GM13977 (cell line): ENCODE results near the gene KIF22.
A peak's percentile ranks its signal among the peaks of the same experiment; 100 is the strongest.

Experiments used
- DNase-seq: peaks from one replicate; pipeline ENCODE4 v3.0.0; 2012; ENCODE audit warnings: low spot score
- CTCF ChIP-seq: IDR thresholded peaks from 2 replicates; pipeline ENCODE4 v1.5.1; 2012; ENCODE audit warnings: mild to moderate bottlenecking, control low read depth; ENCODE audit not compliant: insufficient read depth; ENCODE audit errors: extremely low read depth, missing control alignments
- in situ Hi-C: fragments of 300-500 bp; cut with MboI; formaldehyde crosslinking; loops from one replicate; pipeline ENCODE4 v1.12.0; 2022; ENCODE audit warnings: low sequenced_read_pairs, low pct_unique_long_range_greater_than_20kb, mixed read lengths, inconsistent platforms; ENCODE audit not compliant: unreplicated experiment

Gene KIF22

GRCh38 chr16:29842732-29843346, 52.3 kb downstream of the KIF22 start:
- in situ Hi-C loops = no loop called here
- no peak for DNase-seq
- TF ChIP-seq CTCF = no peak

GRCh38 chr16:29843931-29844330, 53.4 kb downstream of the KIF22 start:
- DNase-seq = no peak
- in situ Hi-C loops = no loop called here
- TF ChIP-seq CTCF = no peak

- DNase-seq = no peak
- TF ChIP-seq CTCF = no peak
- in situ Hi-C loops = no loop called here
These were observed 54.2 kb downstream of the KIF22 start for GRCh38 chr16:29844575-29845331.

GRCh38 chr16:29845656-29846055, 55.1 kb downstream of the KIF22 start:
- in situ Hi-C loops = no loop called here
- TF ChIP-seq CTCF = no peak
- DNase-seq = no peak

DNA sequence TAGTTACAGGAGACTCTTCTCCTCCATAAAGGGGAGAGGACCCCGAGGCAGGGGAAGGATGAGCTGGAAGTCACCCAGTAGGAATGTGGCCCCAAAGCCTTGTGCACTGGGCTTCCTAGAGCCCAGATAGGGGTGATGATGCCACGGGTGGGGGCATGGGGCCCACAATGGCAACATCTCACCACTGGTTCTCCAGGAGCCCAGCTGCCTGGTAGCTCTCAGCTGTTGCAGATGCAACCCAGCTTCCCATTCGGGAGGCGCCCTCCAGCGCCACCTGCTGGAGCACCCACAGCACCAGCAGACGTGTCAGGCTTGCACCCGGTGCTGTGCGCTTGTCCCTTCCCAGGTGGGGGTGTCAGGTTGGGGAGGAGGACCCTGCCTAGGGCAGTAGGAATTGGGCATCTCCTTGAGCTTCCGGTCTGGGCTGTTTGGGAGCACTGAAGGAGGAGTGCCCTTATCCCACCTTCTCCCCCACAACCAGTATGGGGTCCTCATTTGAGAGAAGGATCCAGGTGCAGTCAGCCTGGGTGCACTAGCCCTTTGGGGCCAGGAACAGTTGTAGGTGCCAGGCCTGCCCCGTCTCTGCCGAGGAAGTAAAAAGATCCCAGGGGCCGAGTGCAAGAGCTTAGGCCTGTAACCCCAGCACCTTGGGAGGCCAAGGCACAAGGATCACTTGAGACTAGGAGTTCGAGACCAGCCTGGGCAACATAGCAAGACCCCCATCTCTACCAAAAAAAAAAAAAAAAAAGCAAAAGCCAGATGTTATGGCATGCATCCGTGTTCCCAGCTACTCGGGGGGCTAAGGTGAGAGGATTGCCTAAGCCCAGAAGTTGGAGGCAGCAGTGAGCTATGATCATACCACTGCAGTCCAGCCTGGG, 58.1 kb downstream of the KIF22 start:
- in situ Hi-C loops = no loop called here
- peak; percentile 96 for TF ChIP-seq CTCF
- peak; percentile 82 for DNase-seq

- in situ Hi-C loops = no loop called here
- no peak for TF ChIP-seq CTCF
- no peak for DNase-seq
These were observed 59.0 kb downstream of the KIF22 start for GRCh38 chr16:29849505-29849904.
